ENCODE results near the gene KCTD1.

The KCTD1 gene

DNA sequence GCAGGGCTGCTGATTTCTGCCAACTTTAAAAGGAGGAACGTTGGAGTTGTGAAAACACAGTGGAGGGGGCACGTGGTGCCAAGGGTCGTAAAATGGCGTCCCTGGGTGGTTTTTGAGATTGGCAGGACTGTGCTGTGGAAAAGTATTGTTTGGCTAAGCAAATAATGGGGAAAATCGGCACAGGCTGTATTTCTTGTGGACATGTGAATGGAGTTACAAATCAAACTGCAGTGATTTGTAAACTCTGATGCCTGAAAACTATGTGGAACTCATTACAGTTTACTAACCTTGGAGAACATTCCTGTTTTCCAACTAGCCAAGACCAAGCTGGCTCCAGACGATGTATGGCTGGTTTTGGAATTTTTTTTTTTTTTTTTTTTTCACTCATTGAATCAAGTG, 68.7 kb downstream of the KCTD1 start:
- DNase-seq = no peak

DNA sequence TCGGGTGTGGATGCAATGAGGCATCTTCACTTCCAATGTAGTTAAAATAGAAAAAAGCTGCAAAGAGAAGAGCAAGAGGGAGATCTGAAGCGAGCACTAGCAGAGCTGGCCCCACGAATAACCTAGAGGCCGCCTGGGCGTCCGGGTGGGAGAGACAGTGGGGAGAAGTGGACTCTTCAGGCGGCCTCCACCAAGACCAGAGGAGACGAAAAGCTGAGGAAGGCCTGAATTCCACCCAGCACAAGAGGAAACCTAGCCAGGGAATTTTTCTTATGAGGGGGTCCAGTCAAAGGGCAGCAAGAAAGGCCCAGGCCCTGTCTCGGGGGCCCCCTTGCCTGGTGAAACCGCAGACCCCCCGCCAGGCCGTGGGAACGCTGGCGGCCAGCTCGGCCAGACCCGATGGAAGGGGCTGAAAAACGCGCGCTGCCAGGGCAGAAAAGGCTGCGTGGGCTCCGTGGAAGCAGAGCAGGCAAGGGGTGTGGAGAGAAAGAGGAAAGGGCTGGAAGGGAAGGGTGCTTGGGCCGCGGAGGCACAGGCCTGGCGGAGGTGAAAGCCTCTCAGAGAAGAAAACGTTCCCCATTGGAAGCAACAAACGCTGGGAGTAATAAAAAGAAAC, 69.2 kb downstream of the KCTD1 start:
- no peak for DNase-seq

DNA sequence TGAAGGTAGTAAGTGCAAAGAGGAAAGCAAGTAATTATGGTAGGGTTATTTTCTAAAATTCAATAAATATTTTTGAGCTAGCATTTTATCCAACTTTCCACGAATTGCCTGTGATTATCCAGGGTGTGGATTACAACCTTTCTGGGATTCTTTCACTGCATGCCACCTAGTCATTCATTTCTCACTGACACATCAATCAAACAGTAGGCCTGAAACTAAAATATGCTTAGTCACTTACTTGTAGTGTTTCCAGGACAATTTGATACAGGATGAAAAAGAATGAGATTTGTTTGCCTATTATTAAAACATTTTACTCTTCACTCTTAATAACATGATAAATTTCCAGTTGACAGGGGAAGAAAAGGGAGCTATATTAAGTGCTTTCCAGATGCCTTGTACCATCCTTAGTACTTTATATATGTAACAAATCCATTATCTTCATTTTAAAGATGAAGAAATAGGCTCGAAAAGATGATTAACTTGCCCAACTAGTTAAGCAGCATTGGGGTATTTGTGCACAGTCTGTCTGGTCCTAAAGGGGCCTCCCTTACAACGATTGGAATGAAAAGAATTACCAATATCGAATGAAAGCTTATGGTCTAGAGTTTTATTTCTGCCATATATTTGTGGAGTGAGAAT, 70.4 kb downstream of the KCTD1 start:
- no peak for DNase-seq

DNA sequence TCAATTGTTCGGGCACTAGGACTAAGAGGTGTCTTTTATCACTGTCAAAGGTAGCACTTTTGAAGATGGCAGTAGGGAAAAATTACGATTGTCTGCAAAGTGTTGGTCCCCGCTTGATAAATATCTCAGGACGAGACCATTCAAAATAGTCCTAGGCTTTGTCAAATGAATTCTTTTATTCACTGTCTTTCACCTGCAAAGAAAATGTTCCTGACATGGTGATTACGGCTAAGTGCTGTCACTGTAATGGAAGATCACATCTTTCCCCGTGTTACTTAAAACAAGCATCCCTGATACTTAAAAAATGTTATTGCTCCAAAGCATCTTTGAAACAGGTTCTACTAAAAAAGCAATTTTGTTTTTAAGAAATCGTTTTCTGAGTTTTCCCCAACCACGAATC, 71.7 kb downstream of the KCTD1 start:
- no peak for DNase-seq

- DNase-seq = no peak
Observed at GRCh38 chr18:26474542-26474941, 73.8 kb downstream of the KCTD1 start.

DNA sequence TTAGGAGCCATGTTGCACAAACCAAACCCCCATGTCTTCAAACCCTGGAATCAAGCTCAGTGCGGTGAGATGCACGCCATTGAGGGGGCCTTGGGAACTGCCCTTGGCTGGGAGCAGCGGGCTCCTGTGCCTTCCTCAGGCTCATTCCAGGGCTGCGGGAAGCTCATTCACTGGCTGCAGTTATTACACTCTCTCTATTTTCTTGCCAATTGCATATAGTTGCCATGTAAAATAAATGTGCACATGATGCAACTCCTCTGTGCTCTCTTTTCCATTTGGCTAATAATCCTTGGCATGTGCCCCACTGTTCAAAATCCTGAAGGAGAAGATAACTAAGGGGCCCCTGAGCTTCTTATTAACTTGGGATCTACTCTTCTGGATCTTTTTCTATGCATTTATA, 74.7 kb downstream of the KCTD1 start:
- DNase-seq = no peak

DNA sequence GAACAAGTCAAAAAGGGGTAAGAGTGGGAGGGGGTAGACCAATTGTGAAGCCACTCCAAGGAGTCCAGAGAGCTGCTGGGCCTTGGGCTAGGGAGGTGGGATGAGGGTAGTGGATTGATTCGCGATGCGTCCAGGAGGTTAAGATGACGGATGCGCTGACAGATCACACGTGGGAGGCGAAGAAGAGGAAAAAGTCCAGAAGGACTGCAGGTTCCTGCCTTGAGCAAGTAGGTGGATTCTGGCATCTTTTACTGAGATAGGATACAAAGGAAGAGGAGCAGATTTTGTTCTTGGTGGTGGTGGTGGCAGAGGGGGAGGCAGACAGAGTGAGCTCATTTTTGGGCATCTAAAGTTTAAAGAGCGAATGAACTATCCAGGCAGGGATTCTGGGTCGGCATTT, 76.5 kb downstream of the KCTD1 start:
- no peak for DNase-seq

DNA sequence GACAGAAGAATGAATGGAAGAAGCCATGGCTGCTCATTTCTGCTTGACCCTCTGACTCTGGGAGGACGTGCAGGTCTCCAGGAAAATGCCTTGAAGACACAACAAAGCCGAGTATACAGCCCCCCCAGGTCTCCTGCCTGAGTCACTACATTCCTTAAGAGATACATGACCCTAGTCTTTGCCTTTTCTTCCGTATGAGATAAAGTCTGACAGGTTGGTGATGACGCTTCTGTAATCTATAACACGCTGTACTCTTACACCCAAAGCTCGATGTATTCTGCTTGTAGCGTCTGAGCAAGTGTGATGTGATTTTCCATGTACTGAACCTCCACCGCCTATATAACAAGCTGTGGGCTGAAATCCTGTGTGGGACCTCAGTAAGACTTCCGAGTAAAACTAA, 77.3 kb downstream of the KCTD1 start:
- no peak for DNase-seq

- no peak for DNase-seq
Observed at GRCh38 chr18:26470011-26470637, 78.2 kb downstream of the KCTD1 start.

- DNase-seq = no peak
Observed at GRCh38 chr18:26468931-26469340, 79.4 kb downstream of the KCTD1 start.

- no peak for DNase-seq
Observed at GRCh38 chr18:26466026-26466425, 82.3 kb downstream of the KCTD1 start.

GRCh38 chr18:26465431-26465830, 82.9 kb downstream of the KCTD1 start:
- no peak for DNase-seq

DNA sequence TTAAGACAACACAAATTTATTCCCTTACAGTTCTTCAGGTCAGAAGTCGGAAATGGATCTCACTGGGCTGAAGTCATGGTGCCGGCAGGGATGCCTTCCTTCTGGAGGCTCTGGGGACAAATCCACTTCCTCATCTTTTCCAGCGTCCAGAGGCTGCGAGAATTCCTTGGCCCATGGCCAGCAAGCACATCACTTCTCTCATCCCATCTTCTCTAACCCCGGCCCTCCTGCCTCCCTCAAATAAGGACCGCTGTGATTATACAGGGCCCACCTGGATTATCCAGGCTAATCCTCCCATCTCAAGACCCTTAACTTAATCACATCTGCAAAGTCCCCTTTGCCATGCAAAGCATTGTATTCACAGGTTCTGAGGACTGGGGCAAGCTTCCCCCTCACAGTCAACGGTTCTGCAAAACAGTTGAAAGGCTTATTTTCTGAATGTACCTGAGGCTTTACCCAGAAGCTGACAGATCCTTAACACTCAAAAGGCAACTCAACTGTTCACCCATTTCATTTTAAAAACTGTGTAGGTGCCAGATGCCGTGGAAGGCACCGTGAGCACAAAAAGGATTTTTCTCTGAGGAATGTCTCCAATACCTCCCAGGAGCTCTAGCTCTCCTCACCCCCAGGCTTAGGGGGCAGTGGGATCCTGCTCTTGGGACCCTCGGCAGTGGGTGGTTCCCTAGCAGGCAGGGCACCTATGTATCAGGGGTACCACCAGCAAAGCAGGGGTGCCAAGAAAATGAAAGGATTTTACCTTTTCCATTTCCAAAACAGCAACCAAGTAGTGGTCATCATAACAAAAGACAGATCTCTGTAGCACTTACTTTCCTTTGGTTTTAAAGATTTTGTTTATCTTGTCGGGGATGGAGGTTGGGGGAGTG, 84.0 kb downstream of the KCTD1 start:
- no peak for DNase-seq

GRCh38 chr18:26462355-26462754, 86.0 kb downstream of the KCTD1 start:
- no peak for DNase-seq

DNA sequence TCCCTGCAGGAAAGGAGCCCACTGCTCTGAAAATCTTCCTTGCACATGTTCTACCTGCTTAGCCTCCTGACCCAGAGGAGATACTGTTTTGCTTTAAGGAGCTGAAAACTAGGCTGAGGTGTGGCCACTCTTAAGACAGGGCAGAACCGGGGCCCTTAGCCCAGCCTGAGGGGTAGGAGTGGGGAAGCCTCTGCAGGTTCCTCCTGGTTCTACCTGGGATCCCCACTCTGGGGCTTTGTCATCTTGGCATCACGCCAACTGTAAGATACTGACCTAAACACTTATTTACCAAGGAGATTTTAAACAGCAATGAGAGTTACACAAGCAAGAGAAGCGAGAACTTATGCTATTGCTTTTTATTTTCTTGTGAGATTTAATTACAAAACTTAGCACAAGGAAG, 86.9 kb downstream of the KCTD1 start:
- DNase-seq = no peak

GRCh38 chr18:26460449-26461091, 87.8 kb downstream of the KCTD1 start:
- no peak for DNase-seq

DNA sequence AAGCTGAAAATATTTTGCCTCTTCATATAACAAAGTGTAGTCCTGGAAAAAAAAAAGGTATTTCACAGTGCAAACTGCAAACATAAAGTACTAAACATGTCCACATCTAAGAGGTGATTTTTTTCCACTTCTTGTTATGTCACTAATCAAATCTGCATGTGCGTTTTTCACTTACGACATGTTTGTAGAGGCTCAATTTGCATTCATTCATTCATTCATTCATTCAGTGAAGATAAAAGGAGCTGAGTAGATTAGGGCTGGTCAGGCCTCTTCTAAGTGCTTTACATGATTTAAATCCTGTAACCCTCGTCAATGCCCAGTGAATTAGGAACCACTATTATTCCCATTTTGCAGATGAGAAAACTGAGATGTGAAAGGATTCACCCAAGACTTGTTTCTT, 88.5 kb downstream of the KCTD1 start:
- no peak for DNase-seq

- DNase-seq = no peak
Observed at GRCh38 chr18:26459340-26459739, 89.0 kb downstream of the KCTD1 start.

DNA sequence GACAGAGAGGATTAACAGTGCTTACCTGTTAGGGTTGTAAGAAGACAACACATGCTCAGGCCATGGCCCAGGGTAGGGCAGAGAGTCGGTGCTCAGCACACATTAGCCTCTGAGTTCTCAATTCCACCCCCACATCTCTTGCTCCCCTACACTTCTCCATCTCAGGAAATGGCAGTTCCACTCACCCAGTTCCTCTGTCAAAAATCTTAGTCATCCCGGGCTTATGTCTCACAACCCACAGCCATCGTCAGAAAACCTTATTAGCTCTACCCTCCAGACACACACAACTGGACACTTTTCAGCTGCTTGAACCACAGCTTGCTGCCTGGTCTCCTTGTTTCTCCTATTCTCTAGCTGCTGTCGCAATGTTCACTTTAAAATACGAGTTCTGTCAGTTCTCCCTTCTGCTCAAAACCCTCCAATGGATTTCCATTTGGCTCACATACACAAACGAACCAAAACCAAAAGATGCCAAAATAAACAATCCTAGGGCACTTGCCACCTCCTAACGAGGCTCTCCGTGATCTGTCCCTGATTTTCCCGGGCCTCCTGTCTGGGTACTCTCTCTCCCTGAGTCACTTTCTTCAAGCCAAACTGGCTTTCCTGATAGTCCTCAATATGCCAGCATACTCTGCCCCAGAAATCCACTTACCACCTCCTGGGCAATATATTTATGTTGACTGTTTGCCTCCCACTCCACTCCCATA, 89.7 kb downstream of the KCTD1 start:
- DNase-seq = no peak

DNA sequence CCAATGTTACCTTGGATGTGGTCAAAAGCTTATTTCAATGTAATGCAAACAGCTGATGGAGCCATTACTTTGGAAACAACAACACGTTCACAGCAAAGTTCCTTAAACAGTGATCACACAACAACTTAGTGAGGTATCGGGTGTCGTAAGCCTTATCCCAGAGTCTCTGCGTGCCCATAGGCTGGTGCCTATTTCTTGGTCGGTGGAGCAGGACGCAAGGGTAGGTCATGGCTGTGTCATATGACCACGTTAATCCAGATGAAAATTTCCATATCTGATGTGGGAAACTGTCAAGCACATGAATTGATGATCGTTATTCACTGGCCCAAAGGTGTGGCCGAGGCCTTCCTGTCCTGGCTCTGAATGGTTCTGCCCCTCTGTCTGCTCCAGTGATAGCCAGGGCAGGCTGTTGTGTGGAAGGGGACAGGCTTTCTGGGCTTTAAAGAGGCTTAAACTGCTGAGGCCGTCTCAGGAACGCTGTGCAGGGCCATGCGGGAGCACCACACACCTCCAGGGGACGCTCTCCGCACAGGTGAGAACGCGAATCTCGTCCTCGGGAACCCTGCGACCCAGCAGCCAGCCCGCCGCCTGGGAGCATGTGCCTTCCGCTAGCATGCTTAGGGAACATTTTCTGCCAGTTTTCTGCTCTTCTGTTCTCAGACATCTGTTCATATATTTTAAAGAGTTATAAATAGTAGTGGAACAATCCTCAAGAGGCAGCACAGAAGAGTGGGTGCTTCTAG, 90.6 kb downstream of the KCTD1 start:
- no peak for DNase-seq

- no peak for DNase-seq
Observed at GRCh38 chr18:26457195-26457594, 91.2 kb downstream of the KCTD1 start.

- no peak for DNase-seq
Observed at GRCh38 chr18:26456070-26456491, 92.3 kb downstream of the KCTD1 start.

Measured in stimulated activated CD4-positive, alpha-beta T cell treated with anti-CD3 and anti-CD28 coated beads, Interleukin-4, amount 100 ng/mL, for 4 hours (primary cell).